ENCODE data around the gene TUSC2. TPM values are rescaled to one million over a fixed set of nuclear protein-coding genes. Genes with fewer than 3 reads are reported as not detected.

Gene TUSC2
- 26.1 and 26.6 TPM in 2 replicates for polyA plus RNA-seq

GRCh38 chr3:50327943-50328691 lies at the start of gene TUSC2:
Gene TUSC2 (minus strand): TSS chr3:50328223. CDS start chr3:50328099, 124 bp downstream.

DNA sequence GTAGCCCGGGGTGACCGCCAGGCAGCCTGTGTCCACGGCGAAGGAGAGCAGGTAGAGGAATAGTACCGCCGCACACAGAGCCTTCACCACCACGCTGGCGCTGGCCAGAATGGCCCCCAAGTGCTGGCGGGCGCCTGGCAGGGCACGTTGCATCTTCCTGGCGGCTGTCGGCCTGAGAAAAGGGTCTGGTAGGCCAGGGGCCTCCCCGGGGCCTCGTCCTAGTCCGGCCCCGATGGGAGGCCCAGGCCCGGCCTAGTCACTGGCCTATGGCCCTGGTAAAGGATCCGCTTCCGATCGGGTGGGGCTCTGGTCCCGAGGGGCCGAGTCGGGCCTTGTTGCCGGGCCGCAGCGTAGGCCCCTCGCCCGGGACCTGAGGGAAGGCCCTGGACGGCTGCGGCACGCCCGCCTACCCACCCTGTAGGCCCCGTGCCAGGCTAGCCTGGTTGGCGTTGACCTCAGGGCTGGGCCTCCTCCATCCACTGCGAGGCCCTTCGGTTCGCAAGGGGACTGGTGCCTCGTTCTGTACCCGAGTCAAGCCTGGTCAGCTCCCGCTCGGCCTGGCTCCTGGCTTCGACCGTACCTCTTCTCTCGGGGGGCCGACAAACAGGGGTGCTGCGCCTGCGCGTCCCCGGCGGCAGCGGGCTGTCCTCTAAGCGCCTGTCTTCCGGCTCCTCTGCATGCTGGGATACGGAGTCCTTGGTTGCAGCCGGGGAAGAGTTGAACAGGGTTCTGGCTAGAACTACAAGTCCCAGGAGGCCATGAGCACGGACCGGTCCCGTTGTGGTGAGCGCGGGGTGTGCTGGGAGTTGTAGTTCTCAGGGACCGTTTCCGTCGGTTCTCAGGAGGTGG lies 31.1 kb upstream of the TUSC2 start, which contains the start of gene TMEM115:
TSS of gene TMEM115 (minus strand) at position 611 of the 849 bp plus-strand sequence. CDS start at position 153, 458 bp downstream.

DNA sequence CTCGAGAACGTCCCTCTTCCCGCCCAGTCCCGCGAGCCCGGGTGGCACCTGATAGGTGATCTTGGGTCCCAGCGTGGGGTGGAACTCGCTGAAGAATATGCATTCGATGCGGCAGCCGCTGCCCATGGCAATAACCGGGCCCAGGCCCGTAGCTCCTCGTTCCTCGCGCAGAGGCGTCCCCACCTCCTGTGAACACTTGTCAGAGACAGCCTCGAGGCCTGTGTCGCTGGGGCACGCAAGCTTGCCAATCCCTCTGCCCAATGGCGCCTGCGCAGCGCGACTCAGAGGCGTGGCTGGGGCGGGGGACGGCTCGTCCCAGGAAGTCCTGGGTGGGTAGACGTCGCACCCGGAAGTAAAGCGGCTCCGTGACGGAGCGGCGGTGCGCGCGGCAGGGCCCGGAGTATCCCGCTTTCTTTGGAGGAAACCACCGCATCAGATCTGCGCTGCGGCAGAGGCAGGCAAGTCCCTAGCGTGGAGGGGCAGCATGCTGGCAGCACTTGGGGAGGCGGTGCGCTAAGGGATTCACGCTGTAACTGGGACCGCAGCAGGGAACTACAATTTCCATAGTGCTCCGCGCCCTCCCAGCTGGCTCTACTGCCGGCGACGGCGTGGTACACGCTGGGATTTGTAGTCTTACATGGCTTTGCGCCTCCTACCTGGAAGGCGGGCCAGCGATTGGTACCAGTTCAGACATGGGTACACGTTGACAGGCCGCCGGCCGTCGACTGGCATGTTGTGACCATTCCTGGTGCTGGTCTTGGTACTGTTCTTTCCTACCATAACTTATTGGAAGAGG lies 22.7 kb upstream of the TUSC2 start, which contains the start of the genes CYB561D2 and NPRL2:
TSS of gene CYB561D2 (plus strand) at position 336 of the 796 bp plus-strand sequence. CDS start 572 bp downstream, outside the sequence.
TSS of gene NPRL2 (minus strand) at position 249 of the 796 bp plus-strand sequence. CDS start at position 126, 123 bp downstream.

DNA sequence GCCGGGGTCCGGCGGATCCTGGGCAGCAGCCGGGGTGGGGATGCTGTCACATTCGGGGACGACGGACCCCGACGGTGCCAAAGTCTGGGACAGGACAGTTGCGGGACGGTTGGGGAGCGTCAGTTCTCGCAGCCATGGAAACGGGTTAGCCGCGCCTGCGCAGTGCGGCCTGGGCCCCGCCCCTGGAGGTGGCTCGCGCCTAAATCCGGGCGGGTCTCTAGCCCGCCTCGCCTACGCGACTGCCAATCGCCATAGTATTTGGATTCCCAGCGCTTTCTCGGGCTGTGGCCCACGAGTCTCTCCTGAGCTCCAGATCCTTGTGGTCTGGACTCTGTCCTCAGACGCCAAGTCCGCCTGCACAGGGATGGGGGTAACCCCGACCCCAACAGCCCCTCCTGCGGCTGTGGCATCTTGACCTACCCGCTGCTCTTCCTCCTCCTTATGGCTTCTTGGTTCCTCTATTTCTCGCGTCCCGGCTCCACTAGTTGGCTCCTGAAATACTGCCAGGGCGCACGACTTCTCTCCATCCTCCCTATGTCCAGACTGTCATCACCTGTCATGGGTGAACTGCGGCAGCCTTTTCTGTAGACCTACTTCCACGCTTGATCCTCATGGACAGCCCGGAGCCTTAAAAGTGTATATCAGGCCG lies 17.7 kb upstream of the TUSC2 start, which contains the start of gene ZMYND10:
TSS of gene ZMYND10 (minus strand) at position 147 of the 649 bp plus-strand sequence. CDS start 153 bp downstream, outside the sequence.

GRCh38 chr3:50340448-50341329 lies 12.7 kb upstream of the TUSC2 start, which contains the start of gene RASSF1:
Gene RASSF1 (minus strand): TSS chr3:50340836. CDS start chr3:50340805, 31 bp downstream.

GRCh38 chr3:50322386-50323091 lies 5.5 kb downstream of the TUSC2 start, which contains the start of gene HYAL2:
Gene HYAL2 (minus strand): TSS chr3:50322745. CDS start chr3:50320489, 2,256 bp downstream.

GRCh38 chr3:50303013-50303815 lies 24.8 kb downstream of the TUSC2 start, which contains the start of gene HYAL1:
Gene HYAL1 (minus strand): TSS chr3:50303574. CDS start chr3:50302956, 618 bp downstream.

DNA sequence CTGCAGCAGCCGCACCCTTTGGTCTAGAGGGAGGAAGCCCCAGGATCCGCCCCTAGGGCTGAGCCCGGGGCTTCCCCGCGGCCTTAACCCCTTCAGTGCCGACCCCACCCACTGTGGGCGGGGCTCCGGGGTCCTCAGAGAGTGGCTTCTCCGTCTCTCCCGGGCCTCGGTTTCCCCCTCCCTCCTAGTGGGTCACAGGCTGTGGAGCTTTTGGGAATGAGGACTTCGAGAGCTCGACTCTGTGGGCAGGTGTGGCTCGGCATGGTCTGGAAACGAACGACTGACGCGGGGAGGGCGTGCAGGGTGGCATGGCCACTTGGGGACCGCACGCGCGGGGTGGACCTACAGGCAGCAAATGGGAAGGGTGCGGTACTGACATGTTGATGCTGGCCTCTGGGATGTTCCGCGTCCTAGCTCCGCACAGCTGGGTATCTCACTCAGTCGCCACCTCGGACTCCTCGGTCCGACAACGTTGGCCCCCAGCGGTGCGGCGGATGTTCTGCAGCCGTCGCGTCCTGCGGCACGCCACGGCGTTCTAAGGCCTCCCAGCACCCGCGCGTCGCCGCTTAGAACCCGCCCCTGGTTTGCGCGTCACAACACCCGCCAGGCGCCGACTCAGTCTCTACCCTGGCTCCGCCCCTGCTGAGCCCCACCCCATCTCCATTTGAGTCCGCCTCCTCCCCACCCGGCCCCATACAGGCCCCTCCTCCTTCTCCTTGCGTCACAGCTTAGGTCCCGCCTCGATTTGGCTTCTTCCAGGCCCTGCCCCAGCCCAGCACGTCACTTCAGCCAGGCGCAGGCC lies 29.0 kb downstream of the TUSC2 start, which contains the start of the genes HYAL3 and NAA80:
TSS of gene HYAL3 (minus strand) at position 570 of the 802 bp plus-strand sequence. CDS start 3,803 bp downstream, outside the sequence.
TSS of gene NAA80 (minus strand) at position 570 of the 802 bp plus-strand sequence. CDS start 1,942 bp downstream, outside the sequence.

DNA sequence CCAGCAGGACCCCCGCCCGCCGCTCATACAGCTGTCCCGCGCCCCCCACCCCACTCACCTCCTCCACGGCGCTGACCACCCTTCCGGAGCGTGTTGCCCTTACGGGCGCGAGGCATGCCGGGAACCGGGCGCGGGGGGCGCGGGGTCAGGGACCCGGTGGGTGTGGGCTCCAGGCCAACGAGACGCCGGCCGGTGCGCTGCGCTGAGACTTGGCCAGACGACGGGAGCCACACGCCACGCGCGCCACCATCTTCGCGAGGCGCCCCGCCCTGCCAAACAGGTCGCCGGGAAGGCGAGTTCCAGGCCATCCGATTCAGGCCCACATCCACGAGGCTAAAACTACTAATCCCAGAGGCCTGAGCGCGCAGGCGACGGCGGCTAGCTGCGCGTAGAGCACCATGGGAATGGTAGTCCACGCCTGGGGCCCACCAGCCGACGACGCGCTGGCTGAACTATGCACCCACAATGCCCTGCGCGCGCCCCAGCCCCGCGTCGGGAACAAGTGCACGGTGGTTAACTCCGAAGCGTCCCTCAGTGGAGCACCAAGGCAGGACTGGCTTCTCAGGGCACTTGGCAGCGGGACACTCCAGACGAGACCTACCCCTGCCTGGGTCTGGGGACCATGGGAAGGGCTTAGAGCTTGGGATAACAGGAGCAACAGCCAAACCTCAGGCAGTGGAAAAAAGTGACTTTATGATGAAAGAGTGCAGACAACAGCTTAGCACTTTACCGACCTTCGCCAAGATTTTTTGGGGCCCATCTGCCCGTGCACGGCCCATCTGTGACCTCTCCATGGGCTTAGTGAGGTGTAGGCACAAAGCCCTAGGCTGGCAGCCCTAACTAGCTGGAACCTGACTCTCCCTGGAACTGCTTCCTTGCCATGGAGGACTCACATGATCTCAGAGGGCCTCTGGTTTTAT lies 35.6 kb downstream of the TUSC2 start, which contains the start of gene IFRD2:
TSS of gene IFRD2 (minus strand) at position 271 of the 920 bp plus-strand sequence. CDS start at position 116, 155 bp downstream.

GRCh38 chr3:50278880-50279224 lies 49.2 kb downstream of the TUSC2 start, which contains the start of gene LSMEM2:
Gene LSMEM2 (plus strand): TSS chr3:50279087. CDS start chr3:50279114, 27 bp downstream.

Other genes starting within 250 kb of the TUSC2 start
- 27.7 and 31.1 TPM in 2 replicates for gene RBM5, start 239.3 kb downstream of the TUSC2 start, polyA plus RNA-seq
- 0.10 TPM in 1 of 2 replicates, not detected in the other for gene SEMA3F, start 172.9 kb downstream of the TUSC2 start, polyA plus RNA-seq
- gene GNAT1, start 136.6 kb downstream of the TUSC2 start, polyA plus RNA-seq: not detected in 2 replicates
- 0.16 and 4.2 TPM in 2 replicates for gene SLC38A3, start 123.0 kb downstream of the TUSC2 start, polyA plus RNA-seq
- 4.9 and 5.0 TPM in 2 replicates for gene GNAI2, start 92.0 kb downstream of the TUSC2 start, polyA plus RNA-seq
- 0.27 and 0.28 TPM in 2 replicates for gene SEMA3B, start 59.1 kb downstream of the TUSC2 start, polyA plus RNA-seq
- not detected in 2 replicates for gene LSMEM2, start 49.1 kb downstream of the TUSC2 start, polyA plus RNA-seq
- 2.5 and 6.0 TPM in 2 replicates for gene IFRD2, start 35.8 kb downstream of the TUSC2 start, polyA plus RNA-seq
- 3.8 TPM in 1 of 2 replicates, not detected in the other for gene HYAL3, start 28.8 kb downstream of the TUSC2 start, polyA plus RNA-seq
- gene NAA80, start 28.8 kb downstream of the TUSC2 start, polyA plus RNA-seq: 0.76 and 4.6 TPM in 2 replicates
- gene HYAL1, start 24.6 kb downstream of the TUSC2 start, polyA plus RNA-seq: 0.83 TPM in 1 of 2 replicates, not detected in the other
- 1.8 and 4.4 TPM in 2 replicates for gene HYAL2, start 5.5 kb downstream of the TUSC2 start, polyA plus RNA-seq
- 2.4 and 3.2 TPM in 2 replicates for gene RASSF1, start 12.6 kb upstream of the TUSC2 start, polyA plus RNA-seq
- gene ZMYND10, start 17.5 kb upstream of the TUSC2 start, polyA plus RNA-seq: not detected in 2 replicates
- gene NPRL2, start 22.6 kb upstream of the TUSC2 start, polyA plus RNA-seq: 47.8 and 60.9 TPM in 2 replicates
- 7.5 and 22.2 TPM in 2 replicates for gene CYB561D2, start 22.6 kb upstream of the TUSC2 start, polyA plus RNA-seq
- 19.6 and 24.4 TPM in 2 replicates for gene TMEM115, start 31.3 kb upstream of the TUSC2 start, polyA plus RNA-seq
- gene CACNA2D2, start 175.4 kb upstream of the TUSC2 start, polyA plus RNA-seq: 39.3 and 63.3 TPM in 2 replicates
- 9.2 and 12.7 TPM in 2 replicates for gene C3orf18, start 239.5 kb upstream of the TUSC2 start, polyA plus RNA-seq
- gene HEMK1, start 241.3 kb upstream of the TUSC2 start, polyA plus RNA-seq: 0.97 and 5.0 TPM in 2 replicates

All from Purkinje cell (primary cell).